ENCODE measurements around the gene COCH. TPM values are rescaled to one million over a fixed set of nuclear protein-coding genes. Genes with fewer than 3 reads are reported as not detected.

Gene COCH
- total and polyA plus RNA-seq, 10 of the 15 experiments (the other 5 are each of a cell fraction or from before 2014, with no cell fraction given) = 1.8 to 8.3 (median 5.1) TPM

- no peak for FAIRE-seq
- ChIA-PET RAD21 (ENCODE audit: unreplicated experiment) (interaction anchor here (1.4 kb wide), 1 partner anchor 10 kb away, joined by 4 read pairs; no protein-coding TSS in a partner anchor), POLR2A (no interaction called here), CTCF (interaction anchor here (0.7 to 1.0 kb wide), 3 partner anchors 11 to 613 kb away, joined by 3 read pairs; no protein-coding TSS in a partner anchor), SMC1A (ENCODE audit: uncharacterized antibody, unreplicated experiment) (interaction anchor here (1.1 to 1.3 kb wide), 2 partner anchors 9 to 1681 kb away, joined by 3 to 5 read pairs; no protein-coding TSS in a partner anchor)
- Histone ChIP-seq H3K36me3 (ENCODE audit: control insufficient read depth in 2 of 2, insufficient read depth in 2 of 2, low read length in 1 of 2) (no peaks in the 10 kb centered on the region; a peak in 1 of 4 replicates), H3K9ac (ENCODE audit: control insufficient read depth, insufficient read depth, low read length) (no peak overlapping the region), H3K27me3 (replicated peaks in 1 of 2; ENCODE audit: control insufficient read depth in 2 of 2, insufficient read depth in 2 of 2, low read length in 1 of 2) (no peaks in the 10 kb centered on the region), H3K9me3 (replicated peaks; ENCODE audit: control insufficient read depth, insufficient read depth, low read length) (no peaks in the 10 kb centered on the region), H3K4me2 (ENCODE audit: control insufficient read depth, insufficient read depth) (no peak overlapping the region), H3K79me2 (ENCODE audit: control insufficient read depth, insufficient read depth, low read length) (no peaks in the 10 kb centered on the region), H3K27ac (ENCODE audit: control insufficient read depth, insufficient read depth) (no peak overlapping the region), H4K20me1 (ENCODE audit: control insufficient read depth, insufficient read depth) (no peaks in the 10 kb centered on the region), H2AFZ (ENCODE audit: control insufficient read depth, low read depth, low read length) (no peak overlapping the region), H3K4me3 (no peak overlapping the region), H3K4me1 (ENCODE audit: control insufficient read depth, insufficient read depth, low read length) (no peaks in the 10 kb centered on the region)
- ATAC-seq = no peak
- in situ Hi-C loops (cut with MboI) (no loop called here), intact Hi-C loops (cut with micrococcal nuclease; ENCODE audit: unreplicated experiment) (no loop called here)
- no TSS peak for BruUV-seq (replicated peaks)
- no peak for TF ChIP-seq PBX3 (IDR thresholded peaks at IDR 0.05; ENCODE audit: insufficient replicate concordance, low read depth, low read length)
- no peak for TF ChIP-seq PAX8 (IDR thresholded peaks at IDR 0.05)
- no peak for TF ChIP-seq CREB1 (IDR thresholded peaks at IDR 0.05; ENCODE audit: low read depth)
- TF ChIP-seq ATF7 (IDR thresholded peaks at IDR 0.05; ENCODE audit: low read depth) = no peak
- TF ChIP-seq SPI1 (IDR thresholded peaks at IDR 0.05; ENCODE audit: borderline replicate concordance, insufficient read depth, low read depth, low read length) = no peak
- TF ChIP-seq ZBTB4 (CRISPR knock-in tag; IDR thresholded peaks at IDR 0.05) = no peak
- TF ChIP-seq MAX (IDR thresholded peaks at IDR 0.05; ENCODE audit: low read depth, low read length) = no peak
- TF ChIP-seq SMARCA5 (IDR thresholded peaks at IDR 0.05) = no peak
- TF ChIP-seq RB1 (IDR thresholded peaks at IDR 0.05; ENCODE audit: borderline replicate concordance) = no peak
- TF ChIP-seq NFXL1 (IDR thresholded peaks at IDR 0.05; ENCODE audit: borderline replicate concordance) = no peak
- no peak for TF ChIP-seq CHD2 (IDR thresholded peaks at IDR 0.05; ENCODE audit: borderline replicate concordance, low read depth, low read length)
- TF ChIP-seq MTA2 (IDR thresholded peaks at IDR 0.05; ENCODE audit: low read depth) = no peak
- no peak for TF ChIP-seq HDAC6 (IDR thresholded peaks at IDR 0.05; ENCODE audit: unreplicated experiment)
- 90% methylated on average over 2 of the region's 2 CpGs for WGBS (ENCODE audit: insufficient coverage, insufficient replicate concordance, low lambda C conversion rate, missing lambda C conversion rate)
- no peak for DNase-seq (ENCODE audit: low read depth, low spot score)
These were observed 50.9 kb downstream of the COCH start for GRCh38 chr14:30925254-30925653.

Data from GM12878 (cell line).